ENCODE results near the gene LRP1B.

Gene LRP1B

GRCh38 chr2:140555701-140556100 lies 1575.1 kb downstream of the LRP1B start:
- H3K9ac ChIP-seq (ENCODE audit: low read length) = no peak overlapping the region
- no peak overlapping the region for H3K4me3 ChIP-seq (ENCODE audit: low read depth, low read length, poor library complexity, severe bottlenecking)
- no peak overlapping the region for H3K4me2 ChIP-seq (ENCODE audit: low read length)
- H3K36me3 ChIP-seq (ENCODE audit: insufficient read depth, low read length) = no peaks in the 10 kb centered on the region
- H4K20me1 ChIP-seq (ENCODE audit: insufficient read depth, low read length) = no peaks in the 10 kb centered on the region
- H3K27ac ChIP-seq (ENCODE audit: low read depth, low read length, poor library complexity, severe bottlenecking) = no peak overlapping the region
- H3K4me1 ChIP-seq (ENCODE audit: insufficient read depth, low read length, severe bottlenecking) = no peaks in the 10 kb centered on the region
- TF ChIP-seq EZH2 (IDR thresholded peaks at IDR 0.05; ENCODE audit: borderline replicate concordance, low read length) = no peak
- TF ChIP-seq CTCF (IDR thresholded peaks at IDR 0.05; ENCODE audit: low read length) = no peak
- H3K79me2 ChIP-seq (ENCODE audit: insufficient read depth, low read length) = no peaks in the 10 kb centered on the region
- no peaks in the 10 kb centered on the region for H3K9me3 ChIP-seq (ENCODE audit: low read length)
- no peaks in the 10 kb centered on the region for H3K27me3 ChIP-seq (ENCODE audit: insufficient read depth, low read length)
- no peaks in the 10 kb centered on the region for H3K9me2 ChIP-seq (ENCODE audit: low read depth, low read length)
- no peak overlapping the region for H2AFZ ChIP-seq (ENCODE audit: low read length)
- no peaks in the 10 kb centered on the region for H3F3A ChIP-seq (ENCODE audit: insufficient read depth, low read length)

- no peaks in the 10 kb centered on the region for H3K79me2 ChIP-seq (ENCODE audit: insufficient read depth, low read length)
- H3K9ac ChIP-seq (ENCODE audit: low read length) = no peak overlapping the region
- no peak overlapping the region for H3K27ac ChIP-seq (ENCODE audit: low read depth, low read length, poor library complexity, severe bottlenecking)
- no peaks in the 10 kb centered on the region for H3K36me3 ChIP-seq (ENCODE audit: insufficient read depth, low read length)
- no peaks in the 10 kb centered on the region for H3K9me2 ChIP-seq (ENCODE audit: low read depth, low read length)
- H3F3A ChIP-seq (ENCODE audit: insufficient read depth, low read length) = no peaks in the 10 kb centered on the region
- no peak overlapping the region for H2AFZ ChIP-seq (ENCODE audit: low read length)
- H3K27me3 ChIP-seq (ENCODE audit: insufficient read depth, low read length) = no peaks in the 10 kb centered on the region
- H3K9me3 ChIP-seq (ENCODE audit: low read length) = no peaks in the 10 kb centered on the region
- no peak overlapping the region for H3K4me2 ChIP-seq (ENCODE audit: low read length)
- TF ChIP-seq EZH2 (IDR thresholded peaks at IDR 0.05; ENCODE audit: borderline replicate concordance, low read length) (no peak), CTCF (IDR thresholded peaks at IDR 0.05; ENCODE audit: low read length) (no peak)
- H4K20me1 ChIP-seq (ENCODE audit: insufficient read depth, low read length) = no peaks in the 10 kb centered on the region
- no peak overlapping the region for H3K4me3 ChIP-seq (ENCODE audit: low read depth, low read length, poor library complexity, severe bottlenecking)
- no peaks in the 10 kb centered on the region for H3K4me1 ChIP-seq (ENCODE audit: insufficient read depth, low read length, severe bottlenecking)
These were observed 1578.2 kb downstream of the LRP1B start for GRCh38 chr2:140552634-140553033.

- no peaks in the 10 kb centered on the region for H3K9me2 ChIP-seq (ENCODE audit: low read depth, low read length)
- H3K4me2 ChIP-seq (ENCODE audit: low read length) = no peak overlapping the region
- TF ChIP-seq EZH2 (IDR thresholded peaks at IDR 0.05; ENCODE audit: borderline replicate concordance, low read length) (no peak), CTCF (IDR thresholded peaks at IDR 0.05; ENCODE audit: low read length) (no peak)
- no peaks in the 10 kb centered on the region for H3K27me3 ChIP-seq (ENCODE audit: insufficient read depth, low read length)
- H3K4me3 ChIP-seq (ENCODE audit: low read depth, low read length, poor library complexity, severe bottlenecking) = no peak overlapping the region
- H3F3A ChIP-seq (ENCODE audit: insufficient read depth, low read length) = no peaks in the 10 kb centered on the region
- no peaks in the 10 kb centered on the region for H3K79me2 ChIP-seq (ENCODE audit: insufficient read depth, low read length)
- no peak overlapping the region for H3K9ac ChIP-seq (ENCODE audit: low read length)
- no peaks in the 10 kb centered on the region for H3K9me3 ChIP-seq (ENCODE audit: low read length)
- H3K4me1 ChIP-seq (ENCODE audit: insufficient read depth, low read length, severe bottlenecking) = no peaks in the 10 kb centered on the region
- H3K27ac ChIP-seq (ENCODE audit: low read depth, low read length, poor library complexity, severe bottlenecking) = no peak overlapping the region
- no peak overlapping the region for H2AFZ ChIP-seq (ENCODE audit: low read length)
- H4K20me1 ChIP-seq (ENCODE audit: insufficient read depth, low read length) = no peaks in the 10 kb centered on the region
- no peaks in the 10 kb centered on the region for H3K36me3 ChIP-seq (ENCODE audit: insufficient read depth, low read length)
These were observed 1579.5 kb downstream of the LRP1B start for GRCh38 chr2:140551287-140551686.
